Mucosa of rectum (tissue), 2 donors: ENCODE measurements around the gene COL25A1.

Experiments
- H3K27ac ChIP-seq, 2 donors: one replicate each; pipeline ENCODE4 v1.7.0; 2013; ENCODE audit warnings: inconsistent platforms in 2 of 2, low read depth in 2 of 2, low read length in 2 of 2
- H3K27me3 ChIP-seq, 2 donors: one replicate each; pipeline ENCODE4 v1.7.0; 2013; ENCODE audit warnings: low read length in 2 of 2; ENCODE audit not compliant: control insufficient read depth in 2 of 2, insufficient read depth in 2 of 2
- H3K36me3 ChIP-seq, 2 donors: one replicate each; pipeline ENCODE4 v1.7.0; 2013; ENCODE audit warnings: low read length in 2 of 2; ENCODE audit not compliant: control insufficient read depth in 2 of 2, insufficient read depth in 2 of 2
- H3K4me1 ChIP-seq, 2 donors: one replicate each; pipeline ENCODE4 v1.7.0; 2013; ENCODE audit warnings: low read length in 2 of 2, mild to moderate bottlenecking in 1 of 2; ENCODE audit not compliant: control insufficient read depth in 2 of 2, insufficient read depth in 2 of 2
- H3K4me3 ChIP-seq, 2 donors: one replicate each; pipeline ENCODE4 v1.7.0; 2013; ENCODE audit warnings: low read length in 2 of 2
- H3K9ac ChIP-seq, 2 donors: one replicate each; pipeline ENCODE4 v1.7.0; 2013; ENCODE audit warnings: low read length in 2 of 2, low read depth in 1 of 2, mild to moderate bottlenecking in 1 of 2
- H3K9me3 ChIP-seq, 2 donors: one replicate each; pipeline ENCODE4 v1.7.0; 2013; ENCODE audit warnings: low read length in 2 of 2; ENCODE audit not compliant: control insufficient read depth in 2 of 2
- donor health status: healthy.
- donor health status: Normal muscosa, but diverticular disease.

COL25A1 gene

DNA sequence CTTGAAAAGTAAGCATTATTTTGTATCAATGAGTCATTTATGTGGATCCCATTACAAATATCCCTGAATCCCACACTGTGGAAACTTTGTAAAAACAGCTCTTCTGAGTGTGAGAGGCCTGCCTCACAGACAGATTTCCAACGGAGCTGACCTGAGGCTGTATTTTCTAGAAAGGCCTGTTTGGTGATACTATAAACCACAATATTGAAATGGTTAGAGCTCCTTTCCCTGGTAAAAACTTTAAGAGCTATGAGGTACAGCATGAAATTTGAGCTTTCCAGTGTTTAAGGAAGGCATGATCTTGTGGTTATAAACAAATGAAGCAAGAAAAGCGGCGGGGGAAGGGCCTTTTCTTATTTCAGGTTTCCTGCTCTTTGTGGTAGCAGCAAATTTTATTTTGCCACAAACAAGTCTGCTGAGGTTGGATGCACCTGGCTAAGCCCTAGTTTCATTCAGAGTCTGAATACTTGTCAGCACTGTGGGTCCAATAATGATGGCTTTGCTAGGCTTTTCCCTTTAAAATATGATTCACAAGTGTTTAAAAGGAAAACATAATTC lies 452.8 kb downstream of the COL25A1 start:
- Histone ChIP-seq H3K4me1 (no peaks in the 10 kb centered on the region), H3K36me3 (no peaks in the 10 kb centered on the region), H3K27me3 (no peaks in the 10 kb centered on the region), H3K27ac (no peak overlapping the region), H3K9me3 (no peaks in the 10 kb centered on the region), H3K9ac (no peak overlapping the region), H3K4me3 (no peak overlapping the region)

DNA sequence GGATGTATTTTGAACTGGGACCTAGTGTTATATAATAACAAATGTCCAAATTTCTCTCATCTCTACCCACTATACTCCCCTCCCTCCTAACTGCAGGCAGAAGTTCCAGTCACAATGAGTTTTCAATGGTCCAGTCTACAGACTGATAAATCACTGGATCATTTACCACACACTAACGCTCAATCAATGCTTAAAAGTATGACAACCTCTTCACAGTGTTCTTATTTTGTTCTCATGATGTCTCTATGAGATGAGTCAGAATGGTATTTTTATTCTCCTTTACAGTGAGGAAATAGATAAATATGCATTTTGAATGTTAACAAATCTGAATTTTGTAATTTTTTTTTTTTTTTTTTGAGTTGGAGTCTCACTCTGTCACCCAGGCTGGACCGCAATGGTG lies 455.9 kb downstream of the COL25A1 start:
- Histone ChIP-seq H3K9me3 (no peaks in the 10 kb centered on the region), H3K36me3 (no peaks in the 10 kb centered on the region), H3K27me3 (no peaks in the 10 kb centered on the region), H3K4me3 (no peak overlapping the region), H3K4me1 (no peaks in the 10 kb centered on the region), H3K9ac (no peak overlapping the region), H3K27ac (no peak overlapping the region)

DNA sequence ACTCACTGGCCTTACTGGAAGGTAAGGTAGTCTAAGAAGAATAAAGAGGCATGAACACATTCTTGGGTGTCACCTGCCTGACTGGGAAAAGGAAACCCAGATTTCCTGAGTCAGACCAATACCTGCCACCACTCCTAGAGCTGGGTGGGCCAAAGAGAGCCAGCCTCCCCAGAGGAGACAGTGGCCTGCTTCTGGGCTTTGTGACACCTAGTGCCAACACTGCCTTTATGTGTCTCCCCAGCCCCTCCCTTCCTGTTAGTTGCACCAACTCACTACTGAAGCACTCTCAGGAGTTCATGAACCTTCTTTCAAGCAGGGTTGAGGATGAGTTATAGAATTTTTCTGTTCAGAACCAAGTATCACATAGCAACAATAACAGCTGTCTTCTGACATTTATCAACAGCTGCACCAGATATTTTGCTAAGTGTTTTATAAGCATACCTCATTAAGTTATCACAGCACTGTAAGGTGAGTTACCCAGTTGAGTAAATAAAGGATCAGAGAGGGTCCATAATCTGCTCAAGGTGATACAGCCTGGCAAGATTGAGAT lies 462.0 kb downstream of the COL25A1 start:
- Histone ChIP-seq H3K27ac (no peak overlapping the region), H3K4me1 (no peaks in the 10 kb centered on the region), H3K9ac (no peak overlapping the region), H3K36me3 (no peaks in the 10 kb centered on the region), H3K4me3 (no peak overlapping the region), H3K27me3 (no peaks in the 10 kb centered on the region), H3K9me3 (no peaks in the 10 kb centered on the region)

DNA sequence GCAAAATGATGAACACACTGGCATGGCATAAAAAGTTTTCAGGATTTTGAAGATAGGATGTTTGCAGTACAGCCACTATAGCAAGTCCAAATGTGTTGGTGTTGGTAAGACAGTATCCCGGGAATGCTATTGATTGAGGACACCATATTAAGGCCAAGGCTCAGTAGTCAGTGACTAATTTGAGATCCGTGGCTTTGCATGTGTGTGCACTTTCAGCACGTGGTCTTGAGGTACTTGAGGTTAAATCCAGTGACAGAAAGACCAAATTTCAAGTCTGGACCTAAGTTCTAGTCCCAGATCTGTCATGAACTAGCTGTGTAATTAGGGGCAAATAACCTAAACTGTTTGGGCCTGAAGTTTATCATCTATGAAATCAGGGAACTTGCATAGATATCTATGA lies 463.1 kb downstream of the COL25A1 start:
- H3K27ac ChIP-seq, result no peak overlapping the region
- no peaks in the 10 kb centered on the region for H3K9me3 ChIP-seq
- H3K27me3 ChIP-seq, result no peaks in the 10 kb centered on the region
- no peaks in the 10 kb centered on the region for H3K4me1 ChIP-seq
- H3K36me3 ChIP-seq, result no peaks in the 10 kb centered on the region
- H3K9ac ChIP-seq, result no peak overlapping the region
- H3K4me3 ChIP-seq, result no peak overlapping the region

DNA sequence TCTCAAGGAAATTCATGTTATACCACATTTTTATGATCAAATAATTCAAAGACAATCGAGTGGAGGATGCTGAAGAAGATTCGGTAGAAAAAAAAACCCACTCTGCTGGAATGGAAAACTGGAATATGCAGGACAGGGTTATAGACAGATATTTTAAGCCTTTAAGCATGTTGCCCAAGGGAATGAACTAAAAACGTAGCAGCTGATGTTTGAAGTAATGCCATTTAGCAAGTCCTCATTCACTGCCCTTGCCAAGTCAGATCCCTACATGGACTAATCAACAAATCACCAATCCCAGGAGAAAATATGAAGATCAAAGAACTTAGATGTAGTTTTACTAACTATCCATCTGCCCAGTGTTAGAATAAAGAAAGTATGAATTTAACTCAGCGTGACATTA lies 464.0 kb downstream of the COL25A1 start:
- Histone ChIP-seq H3K4me1 (no peaks in the 10 kb centered on the region), H3K4me3 (no peak overlapping the region), H3K9ac (no peak overlapping the region), H3K27me3 (no peaks in the 10 kb centered on the region), H3K9me3 (no peaks in the 10 kb centered on the region), H3K27ac (no peak overlapping the region), H3K36me3 (no peaks in the 10 kb centered on the region)

DNA sequence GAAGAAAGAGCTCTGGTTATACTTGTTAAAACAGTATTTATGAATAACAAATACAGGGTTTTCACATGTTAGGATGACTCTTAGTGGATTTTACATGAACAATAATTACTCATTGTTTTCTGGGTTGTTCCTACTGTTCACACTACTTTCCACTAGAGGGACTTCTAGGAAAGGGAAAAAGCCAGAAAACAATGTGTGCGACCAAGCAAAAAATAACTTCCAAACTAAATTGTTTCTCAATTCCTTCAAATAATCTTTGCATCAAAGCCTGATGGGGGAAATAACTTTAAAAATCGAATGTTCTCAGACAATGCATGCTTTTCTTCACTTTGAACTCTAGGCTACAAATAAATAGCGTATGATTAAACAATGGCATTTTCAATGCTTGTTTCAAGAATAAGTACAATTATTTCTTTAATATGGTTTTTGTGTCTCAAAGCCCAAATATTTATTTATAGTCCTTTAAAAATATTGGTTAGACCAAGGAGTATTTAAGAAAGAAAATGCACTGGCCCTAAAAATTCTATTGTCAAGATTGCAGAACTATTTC lies 467.5 kb downstream of the COL25A1 start:
- H3K9me3 ChIP-seq, result no peaks in the 10 kb centered on the region
- H3K9ac ChIP-seq, result no peak overlapping the region
- no peaks in the 10 kb centered on the region for H3K36me3 ChIP-seq
- no peak overlapping the region for H3K27ac ChIP-seq
- H3K27me3 ChIP-seq, result no peaks in the 10 kb centered on the region
- H3K4me1 ChIP-seq, result peaks cover 0 to 3% of the 10 kb centered on the region in 2 donors
- no peak overlapping the region for H3K4me3 ChIP-seq

DNA sequence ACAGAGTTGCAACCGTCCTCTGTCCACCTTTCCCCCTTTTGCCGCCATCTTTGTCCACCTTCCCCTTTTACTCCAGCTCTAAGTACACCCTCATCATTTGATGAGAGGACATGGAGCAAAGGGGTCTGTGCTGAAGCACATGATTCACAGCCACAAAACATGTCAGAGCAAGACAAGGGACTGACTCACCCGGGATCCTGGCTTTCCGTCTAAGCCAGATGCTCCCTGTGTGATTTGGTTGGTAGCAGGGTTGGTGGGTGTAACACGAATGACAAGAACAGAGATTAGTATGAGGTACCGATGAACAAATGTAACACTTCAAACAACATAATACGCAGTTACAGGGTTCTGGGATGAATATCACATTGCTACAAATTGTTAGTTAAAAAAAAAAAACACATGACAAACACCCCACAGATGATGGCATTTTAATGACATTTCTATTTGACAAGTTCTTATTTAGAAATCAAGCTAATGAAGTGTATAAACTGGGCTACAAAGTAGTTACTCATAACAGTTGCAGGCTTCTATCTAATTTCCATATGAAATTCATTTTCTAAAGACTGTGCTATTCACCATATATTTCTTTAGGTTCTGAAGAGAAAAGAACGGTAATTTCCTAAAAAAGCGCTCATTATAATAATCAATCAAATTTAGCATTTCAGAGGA lies 468.2 kb downstream of the COL25A1 start:
- Histone ChIP-seq H3K9me3 (no peaks in the 10 kb centered on the region), H3K4me1 (peaks cover 0 to 3% of the 10 kb centered on the region in 2 donors), H3K4me3 (no peak overlapping the region), H3K27ac (no peak overlapping the region), H3K9ac (no peak overlapping the region), H3K27me3 (no peaks in the 10 kb centered on the region), H3K36me3 (no peaks in the 10 kb centered on the region)

DNA sequence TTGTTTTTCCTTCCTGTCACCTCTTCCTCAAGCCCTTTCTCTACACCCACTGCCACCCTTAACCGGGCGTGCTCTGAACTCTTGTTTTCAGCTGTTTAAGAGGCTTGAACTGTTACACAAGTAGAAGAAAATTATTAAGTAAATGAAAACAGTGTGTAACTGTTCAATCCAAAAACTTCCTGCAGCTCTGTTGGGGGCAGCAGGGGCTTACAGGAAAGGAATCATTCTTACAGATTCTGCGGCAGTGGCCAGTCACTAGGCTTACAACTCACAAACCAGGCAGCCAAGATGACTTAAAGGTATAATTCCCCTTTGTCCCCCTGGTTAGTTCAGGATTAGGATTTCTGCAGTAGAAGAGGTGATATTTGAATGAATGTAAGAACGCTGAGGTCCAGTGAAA lies 469.4 kb downstream of the COL25A1 start:
- H3K9ac ChIP-seq, result no peak overlapping the region
- peaks cover 0 to 3% of the 10 kb centered on the region in 2 donors for H3K4me1 ChIP-seq
- H3K36me3 ChIP-seq, result no peaks in the 10 kb centered on the region
- no peaks in the 10 kb centered on the region for H3K9me3 ChIP-seq
- H3K27ac ChIP-seq, result no peak overlapping the region
- H3K4me3 ChIP-seq, result no peak overlapping the region
- H3K27me3 ChIP-seq, result no peaks in the 10 kb centered on the region

DNA sequence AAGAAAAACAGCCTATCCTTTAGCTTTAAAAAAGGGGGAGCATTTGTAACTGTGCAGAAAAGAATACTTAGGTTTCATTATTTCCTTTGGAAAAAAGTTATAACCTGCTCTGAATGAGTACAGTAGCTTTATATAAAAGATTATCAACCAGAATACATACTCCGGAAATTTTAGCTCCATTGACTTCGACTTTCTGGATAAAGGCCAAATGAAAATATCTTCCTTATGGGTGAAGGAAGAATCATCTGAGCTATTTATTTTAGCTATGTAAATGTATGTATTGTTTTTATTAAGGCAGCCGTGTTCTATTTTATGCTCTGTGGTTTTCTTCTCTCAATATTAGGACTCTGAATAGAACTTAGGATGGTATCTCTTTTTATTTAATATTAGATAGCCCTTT lies 470.6 kb downstream of the COL25A1 start:
- H3K4me3 ChIP-seq, result no peak overlapping the region
- no peak overlapping the region for H3K27ac ChIP-seq
- no peaks in the 10 kb centered on the region for H3K36me3 ChIP-seq
- H3K27me3 ChIP-seq, result no peaks in the 10 kb centered on the region
- no peak overlapping the region for H3K9ac ChIP-seq
- H3K9me3 ChIP-seq, result no peaks in the 10 kb centered on the region
- H3K4me1 ChIP-seq, result peaks cover 0 to 3% of the 10 kb centered on the region in 2 donors

DNA sequence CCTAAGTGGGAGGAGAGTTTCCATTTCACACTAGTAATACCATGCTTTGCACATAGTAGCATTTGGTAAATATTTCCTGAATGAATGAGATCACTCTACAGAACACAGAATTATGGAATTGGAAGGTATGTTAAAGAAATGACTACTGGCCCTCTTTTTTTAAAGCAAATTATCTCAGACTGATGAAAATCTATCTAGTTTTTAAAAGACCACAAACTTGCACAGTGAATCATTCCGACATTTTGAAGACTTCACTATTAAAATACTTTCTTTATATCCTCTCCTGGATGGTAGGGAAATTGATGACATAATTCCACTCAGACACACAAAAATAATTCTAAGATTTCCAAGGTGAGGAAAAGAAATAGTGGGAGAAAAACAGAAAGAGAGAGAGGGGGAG lies 471.2 kb downstream of the COL25A1 start:
- Histone ChIP-seq H3K27ac (no peak overlapping the region), H3K9ac (no peak overlapping the region), H3K27me3 (no peaks in the 10 kb centered on the region), H3K36me3 (no peaks in the 10 kb centered on the region), H3K4me3 (no peak overlapping the region), H3K9me3 (no peaks in the 10 kb centered on the region), H3K4me1 (peaks cover 0 to 3% of the 10 kb centered on the region in 2 donors)
